AG09319 (cell line): ENCODE data around the gene LGR5.

Source experiments
- DNase-seq: peaks from one replicate; pipeline ENCODE4 v3.0.0-alpha.2; 2010; ENCODE audit warnings: low read depth; ENCODE audit errors: extremely low read depth
- CTCF ChIP-seq: IDR thresholded peaks from 2 replicates; pipeline ENCODE4 v1.5.1; 2011; ENCODE audit warnings: low read depth, mild to moderate bottlenecking, inconsistent platforms, low read length, moderate library complexity

Gene LGR5

DNA sequence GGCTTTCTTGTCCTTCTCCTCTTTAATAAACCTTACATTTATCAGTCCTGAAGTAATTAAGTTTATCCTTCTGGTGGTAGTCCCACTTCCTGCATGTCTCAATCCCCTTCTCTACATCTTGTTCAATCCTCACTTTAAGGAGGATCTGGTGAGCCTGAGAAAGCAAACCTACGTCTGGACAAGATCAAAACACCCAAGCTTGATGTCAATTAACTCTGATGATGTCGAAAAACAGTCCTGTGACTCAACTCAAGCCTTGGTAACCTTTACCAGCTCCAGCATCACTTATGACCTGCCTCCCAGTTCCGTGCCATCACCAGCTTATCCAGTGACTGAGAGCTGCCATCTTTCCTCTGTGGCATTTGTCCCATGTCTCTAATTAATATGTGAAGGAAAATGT, 144.8 kb downstream of the LGR5 start:
- no peak for DNase-seq
- TF ChIP-seq CTCF: no peak

DNA sequence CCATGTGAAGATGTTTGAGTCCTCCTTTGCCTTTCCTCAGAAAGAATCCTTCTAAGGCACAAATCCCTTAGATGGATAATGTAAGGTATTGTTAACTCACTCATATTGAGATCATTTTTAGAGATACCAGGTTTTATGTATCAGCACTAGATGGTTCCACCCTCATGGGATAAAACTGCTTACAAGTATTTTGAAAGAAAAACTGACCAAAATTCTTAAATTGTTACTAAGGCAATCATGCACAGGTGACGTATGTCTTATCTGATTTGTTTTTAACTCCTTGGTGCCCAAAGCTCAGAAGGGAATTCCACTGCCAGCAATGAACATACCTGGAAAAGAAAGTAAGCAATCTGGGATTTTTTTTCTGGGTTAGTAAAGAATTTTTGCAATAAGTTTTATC, 145.6 kb downstream of the LGR5 start:
- no peak for DNase-seq
- TF ChIP-seq CTCF: no peak

DNA sequence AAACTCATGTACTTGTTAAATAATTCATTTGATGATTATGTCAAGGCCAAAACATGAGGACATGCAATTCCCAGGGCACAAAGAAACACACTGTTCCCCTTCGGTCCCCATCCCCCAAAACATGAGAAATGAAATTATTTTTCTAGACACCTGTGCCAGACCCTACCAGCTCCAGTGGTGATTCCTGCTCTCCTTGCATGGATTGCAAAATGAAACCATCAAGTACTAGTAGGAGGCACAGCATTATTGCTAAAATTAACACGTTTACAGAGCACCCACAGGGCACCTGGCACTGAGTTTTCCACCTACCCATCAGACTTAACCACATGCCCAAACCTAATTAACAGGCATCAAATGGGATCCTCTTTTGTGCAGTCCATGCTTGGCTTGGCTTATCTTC, 147.4 kb downstream of the LGR5 start:
- TF ChIP-seq CTCF: no peak
- DNase-seq: no peak

DNA sequence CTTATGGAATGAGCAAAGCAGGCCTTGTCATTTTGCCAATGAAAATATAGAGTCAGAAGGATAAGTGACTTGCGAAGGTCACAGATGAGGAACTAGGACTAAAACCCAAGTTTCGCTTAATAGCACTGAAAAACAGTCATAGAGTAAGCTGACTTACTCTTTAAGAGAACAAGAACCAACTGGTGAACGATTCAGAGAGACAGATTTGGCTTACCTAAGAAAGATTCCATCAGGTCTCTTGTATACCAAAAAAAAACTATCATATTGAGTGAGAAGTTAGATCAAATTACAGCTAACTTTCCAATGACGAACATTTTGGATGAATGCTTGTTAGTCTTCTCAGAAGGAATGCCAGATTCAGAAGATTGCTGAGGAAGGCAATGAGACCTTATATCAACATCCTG, 149.9 kb downstream of the LGR5 start:
- DNase-seq: no peak
- TF ChIP-seq CTCF: no peak

DNA sequence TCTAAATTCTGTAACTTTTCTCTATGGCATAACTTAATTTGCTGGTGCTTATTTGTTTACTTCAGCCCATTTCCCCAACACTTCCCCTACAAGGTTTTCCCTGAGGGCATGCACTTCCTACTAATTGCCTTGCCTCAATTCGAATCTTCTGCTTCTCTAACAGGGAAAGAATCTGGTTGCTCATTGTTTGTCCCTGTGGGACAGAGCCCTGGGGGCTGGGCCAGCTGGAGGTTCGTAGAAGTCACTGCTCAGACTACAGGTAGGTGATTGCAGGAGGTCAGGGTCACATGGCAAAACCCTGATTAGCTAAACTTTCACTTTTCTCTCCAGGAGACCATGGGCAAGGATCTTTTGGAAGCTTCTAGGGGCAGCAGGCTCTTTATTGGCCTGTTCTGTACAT, 152.0 kb downstream of the LGR5 start:
- TF ChIP-seq CTCF: no peak
- DNase-seq: no peak

DNA sequence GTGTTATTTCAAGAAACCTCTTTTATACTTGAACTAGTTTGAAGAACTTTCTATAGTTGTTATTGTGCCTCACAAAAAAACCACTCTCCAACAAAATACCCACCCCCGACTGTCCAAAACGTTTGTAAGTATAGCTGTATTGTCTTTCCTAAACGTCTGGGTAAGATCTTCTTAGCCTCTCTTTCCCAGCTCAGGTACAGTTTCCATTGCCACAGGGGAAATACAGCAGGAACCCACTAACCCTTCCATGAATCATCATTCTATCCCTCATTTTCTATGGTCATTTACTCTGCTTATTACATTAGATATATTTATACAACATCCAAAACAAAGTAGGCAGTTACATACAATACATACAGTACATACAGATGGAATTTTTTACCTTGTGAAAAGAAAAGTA, 153.2 kb downstream of the LGR5 start:
- DNase-seq: no peak
- no peak for TF ChIP-seq CTCF

GRCh38 chr12:71594214-71594948, 154.8 kb downstream of the LGR5 start:
- no peak for DNase-seq
- TF ChIP-seq CTCF: no peak
